HCT116 (cell line): ENCODE results near the gene KCNG1. TPM values are rescaled to one million over a fixed set of nuclear protein-coding genes. Genes with fewer than 3 reads are reported as not detected.
A peak's percentile ranks its signal among the peaks of the same experiment; 100 is the strongest.

Experiments used
- ATAC-seq: fragments of 200-7000 bp; cut with Tn5 transposase; 2 replicates; pipeline ENCODE4 v1.9.1; 2020; ENCODE audit warnings: mild to moderate bottlenecking, moderate library complexity
- BruUV-seq: library from RNA; stranded (reverse); fragments of 400-500 nt; replicated peaks from 2 replicates; lab custom pipeline; 2021; lab: Mats Ljungman, UMichigan
- CTCF ChIA-PET: fragments of 300-600 bp; sonication (Branson Sonifier 250); formaldehyde crosslinking; loops from one replicate; lab custom pipeline; 2021; ENCODE audit warnings: antibody characterized with exemption; lab: Charles Lee
- POLR2A ChIA-PET: fragments of 300-600, 350-600 bp; sonication (Branson Sonifier 250); formaldehyde crosslinking; loops from one replicate; lab custom pipeline; 2021; ENCODE audit warnings: antibody characterized with exemption; lab: Charles Lee
- RAD21 ChIA-PET, 2 experiments: fragments of 300-600 bp; sonication (Branson Sonifier 250); formaldehyde crosslinking; loops; one replicate each; lab custom pipeline; 2023; ENCODE audit warnings: low total read pairs in 2 of 2; ENCODE audit not compliant: uncharacterized antibody in 2 of 2, unreplicated experiment in 2 of 2, low non-redundant PET in 1 of 2; lab: Charles Lee
- DNase-seq: peaks from one replicate; pipeline ENCODE4 v3.0.0-alpha.2; 2010; ENCODE audit warnings: low read depth, low spot score
- H2AFZ ChIP-seq: fragments of 200-600 bp; shearing (Covaris generic), sonication (generic); 2 replicates; pipeline ENCODE4 v1.6.1; 2017; ENCODE audit warnings: low read depth, mixed run types, mixed read lengths, antibody characterized with exemption, low read length; ENCODE audit not compliant: poor library complexity, severe bottlenecking
- H3K27ac ChIP-seq: 2 replicates; pipeline ENCODE4 v1.5.1; 2012; ENCODE audit warnings: low read depth, low read length
- H3K27me3 ChIP-seq: fragments of 200-600 bp; sonication (generic); 2 replicates; pipeline ENCODE4 v1.6.1; 2016; ENCODE audit warnings: mixed run types, low read length, mixed read lengths; ENCODE audit not compliant: insufficient read depth
- H3K36me3 ChIP-seq, 2 experiments: fragments of 200-500 bp in 1 of 2; fragments of 200-600 bp in 1 of 2; sonication (Bioruptor generic) in 1 of 2; sonication (generic) in 1 of 2; 2 replicates each; pipeline versions ENCODE4 v1.5.1 to v1.6.1; 2014 to 2016; ENCODE audit warnings: low read length in 2 of 2, inconsistent platforms in 1 of 2, mixed read lengths in 1 of 2, mixed run types in 1 of 2; ENCODE audit not compliant: insufficient read depth in 2 of 2, control insufficient read depth in 1 of 2
- H3K4me1 ChIP-seq, 2 experiments: fragments of 200-600 bp in 1 of 2; sonication (generic) in 1 of 2; 2 replicates each; pipeline versions ENCODE4 v1.5.1 to v1.6.1; 2012 to 2017; ENCODE audit warnings: low read length in 2 of 2, inconsistent platforms in 1 of 2, mild to moderate bottlenecking in 1 of 2, mixed read lengths in 1 of 2, mixed run types in 1 of 2, moderate library complexity in 1 of 2; ENCODE audit not compliant: insufficient read depth in 2 of 2, control insufficient read depth in 1 of 2
- H3K4me2 ChIP-seq: fragments of 200-600 bp; sonication (generic); 2 replicates; pipeline ENCODE4 v1.6.1; 2017; ENCODE audit warnings: mixed run types, low read length, mixed read lengths
- H3K4me3 ChIP-seq, 2 experiments: fragments of 200-600 bp in 1 of 2; sonication (generic) in 1 of 2; replicated peaks in 1 of 2; 2 replicates each; pipeline ENCODE4 v1.5.1; 2011 to 2016; ENCODE audit warnings: low read length in 2 of 2, control low read depth in 1 of 2, low read depth in 1 of 2, mild to moderate bottlenecking in 1 of 2, mixed read lengths in 1 of 2, mixed run types in 1 of 2
- H3K79me2 ChIP-seq: fragments of 200-600 bp; sonication (generic); 2 replicates; pipeline ENCODE4 v1.6.1; 2017; ENCODE audit warnings: mild to moderate bottlenecking, mixed run types, low read length, moderate library complexity, mixed read lengths; ENCODE audit not compliant: insufficient read depth
- H3K9ac ChIP-seq: fragments of 200-600 bp; sonication (generic); 2 replicates; pipeline ENCODE4 v1.6.1; 2016; ENCODE audit warnings: low read length, mixed read lengths
- H3K9me2 ChIP-seq: fragments of 200-600 bp; sonication (generic), shearing (Covaris generic); 2 replicates; pipeline ENCODE4 v1.6.1; 2017; ENCODE audit warnings: mixed run types, mild to moderate bottlenecking, moderate library complexity; ENCODE audit not compliant: insufficient read depth
- H3K9me3 ChIP-seq, 2 experiments: fragments of 200-500 bp in 1 of 2; fragments of 200-600 bp in 1 of 2; sonication (Bioruptor generic) in 1 of 2; sonication (generic) in 1 of 2; 2 replicates each; pipeline ENCODE4 v1.6.1; 2014 to 2017; ENCODE audit warnings: low read length in 2 of 2, mixed read lengths in 2 of 2, inconsistent platforms in 1 of 2, low read depth in 1 of 2, mild to moderate bottlenecking in 1 of 2, mixed run types in 1 of 2, moderate library complexity in 1 of 2; ENCODE audit not compliant: control insufficient read depth in 1 of 2, insufficient read depth in 1 of 2
- H4K20me1 ChIP-seq: fragments of 200-600 bp; sonication (generic), shearing (Covaris generic); 2 replicates; pipeline ENCODE4 v1.6.1; 2017; ENCODE audit warnings: mixed run types, mild to moderate bottlenecking, moderate library complexity; ENCODE audit not compliant: insufficient read depth
- CBX3 ChIP-seq: IDR thresholded peaks from 2 replicates; pipeline ENCODE4 v1.6.1; 2012; ENCODE audit warnings: low read depth
- CEBPB ChIP-seq: IDR thresholded peaks from 2 replicates; pipeline ENCODE4 v1.6.1; 2012; ENCODE audit warnings: low read depth
- ELF1 ChIP-seq: IDR thresholded peaks from 2 replicates; pipeline ENCODE4 v1.6.1; 2012; ENCODE audit warnings: low read depth, borderline replicate concordance
- EZH2 ChIP-seq: fragments of 200-600 bp; sonication (generic); IDR thresholded peaks from 2 replicates; pipeline ENCODE4 v1.6.1; 2017; ENCODE audit warnings: antibody characterized with exemption, mixed run types
- EZH2phosphoT487 ChIP-seq: fragments of 200-600 bp; IDR thresholded peaks from 2 replicates; pipeline ENCODE4 v1.6.1; 2018; ENCODE audit warnings: antibody characterized with exemption, borderline replicate concordance
- FOSL1 ChIP-seq: IDR thresholded peaks from 2 replicates; pipeline ENCODE4 v1.6.1; 2012; ENCODE audit warnings: low read depth
- JUND ChIP-seq: IDR thresholded peaks from 2 replicates; pipeline ENCODE4 v1.6.1; 2012
- POLR2A ChIP-seq: IDR thresholded peaks from 2 replicates; pipeline ENCODE4 v1.7.0; 2011; ENCODE audit warnings: borderline replicate concordance; ENCODE audit not compliant: insufficient read depth, insufficient read length; ENCODE audit errors: extremely low read depth
- POLR2AphosphoS5 ChIP-seq: IDR thresholded peaks from 2 replicates; pipeline ENCODE4 v1.6.1; 2011; ENCODE audit warnings: mild to moderate bottlenecking, low read depth, low read length, moderate library complexity
- SIN3A ChIP-seq: IDR thresholded peaks from 2 replicates; pipeline ENCODE4 v1.6.1; 2012; ENCODE audit warnings: low read depth
- SP1 ChIP-seq: IDR thresholded peaks from 2 replicates; pipeline ENCODE4 v1.6.1; 2012; ENCODE audit warnings: low read depth
- ZFX ChIP-seq: fragments of 450-650 bp; IDR thresholded peaks from 2 replicates; pipeline ENCODE4 v1.6.1; 2017
- ZNF274 ChIP-seq: fragments of 200-500 bp; sonication (Bioruptor generic); IDR thresholded peaks from 2 replicates; pipeline ENCODE4 v1.6.1; 2014; ENCODE audit warnings: mild to moderate bottlenecking, low read depth, low read length, inconsistent platforms
- intact Hi-C: fragments of 100-400 bp; cut with micrococcal nuclease; formaldehyde crosslinking; loops from 2 replicates; pipeline ENCODE4 v1.10.0; 2022
- total RNA-seq: library from RNA; stranded (reverse); gene quantifications from one replicate; pipeline ENCODE4 v1.2.1, GENCODE V29; 2021; ENCODE audit not compliant: unreplicated experiment
- TF ChIP-seq, protein P1 (sequence below): IDR thresholded peaks from 2 replicates; pipeline ENCODE4 v1.6.1; 2012
- TF ChIP-seq, protein P2 (sequence below): IDR thresholded peaks from 2 replicates; pipeline ENCODE4 v1.6.1; 2012
- TF ChIP-seq, protein P3 (sequence below): IDR thresholded peaks from 2 replicates; pipeline ENCODE4 v1.6.1; 2012; ENCODE audit warnings: low read depth

KCNG1 gene
- total RNA-seq, 1 experiment from 2014 or later = 54.6 TPM

DNA sequence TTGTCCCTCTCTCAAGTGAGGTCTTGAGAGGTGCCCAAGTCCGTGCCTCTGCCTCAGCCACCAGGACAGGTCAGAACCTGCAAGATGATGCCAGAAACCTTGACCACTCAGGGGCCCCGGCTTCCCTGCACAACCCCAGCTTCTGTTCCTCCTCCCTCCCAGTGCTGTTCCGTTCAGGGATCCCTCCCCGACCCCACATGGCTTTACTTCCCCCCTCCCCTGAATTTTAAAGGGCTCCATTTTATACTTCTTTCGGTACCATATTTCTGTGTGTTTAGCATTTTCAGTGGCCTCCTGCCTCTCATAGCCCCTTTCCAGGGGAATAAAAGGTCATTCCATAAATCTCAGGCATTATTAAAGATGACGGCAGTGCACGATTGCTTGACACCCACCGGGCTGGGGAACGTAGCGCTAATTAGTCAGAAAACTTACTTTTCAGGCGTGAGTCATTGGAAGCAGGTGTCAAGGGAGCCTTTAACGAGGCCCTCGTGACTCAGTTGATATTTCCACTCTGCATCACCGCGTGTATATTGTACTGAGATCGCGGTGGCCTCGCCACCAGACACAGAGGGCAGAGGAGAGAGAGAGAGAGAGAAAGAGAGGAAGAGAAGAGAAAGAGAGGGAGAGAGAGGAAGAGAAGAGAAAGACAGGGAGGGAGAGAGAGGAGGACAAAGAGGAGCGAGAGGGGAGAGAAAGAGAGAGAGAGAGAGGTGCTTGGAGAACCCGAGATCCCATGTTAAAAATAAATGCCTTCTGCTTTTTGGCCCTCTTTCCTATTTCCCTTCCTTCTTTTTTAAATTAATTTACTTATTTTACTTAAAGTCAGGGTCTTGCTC lies 21.3 kb downstream of the KCNG1 start:
- H3K4me3 ChIP-seq = no peak overlapping the region
- H3K4me1 ChIP-seq = no peaks in the 10 kb centered on the region
- DNase-seq (no peak), ATAC-seq (no peak)
- no peaks in the 10 kb centered on the region for H4K20me1 ChIP-seq
- no peaks in the 10 kb centered on the region for H3K9me3 ChIP-seq
- no peak overlapping the region for H3K27ac ChIP-seq
- no peak overlapping the region for H3K4me2 ChIP-seq
- H3K9me2 ChIP-seq = no peaks in the 10 kb centered on the region
- intact Hi-C loops = no loop called here
- no peak overlapping the region for H3K9ac ChIP-seq
- H2AFZ ChIP-seq = no peak overlapping the region
- RAD21 ChIA-PET = no interaction called here
- no peaks in the 10 kb centered on the region for H3K79me2 ChIP-seq
- TSS peak; percentile 33 for BruUV-seq
- TF ChIP-seq FOSL1 (no peak), SIN3A (no peak), POLR2A (no peak)
- TF ChIP-seq, protein P1, sequence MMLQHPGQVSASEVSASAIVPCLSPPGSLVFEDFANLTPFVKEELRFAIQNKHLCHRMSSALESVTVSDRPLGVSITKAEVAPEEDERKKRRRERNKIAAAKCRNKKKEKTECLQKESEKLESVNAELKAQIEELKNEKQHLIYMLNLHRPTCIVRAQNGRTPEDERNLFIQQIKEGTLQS = no peak
- TF ChIP-seq, protein P2, sequence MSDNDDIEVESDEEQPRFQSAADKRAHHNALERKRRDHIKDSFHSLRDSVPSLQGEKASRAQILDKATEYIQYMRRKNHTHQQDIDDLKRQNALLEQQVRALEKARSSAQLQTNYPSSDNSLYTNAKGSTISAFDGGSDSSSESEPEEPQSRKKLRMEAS = no peak
- H3K27me3 ChIP-seq = peaks cover 8% of the 10 kb centered on the region; the same call in 1 of the 2 replicates
- H3K36me3 ChIP-seq = no peaks in the 10 kb centered on the region; a peak in 2 of 4 replicates
- POLR2A ChIA-PET = no interaction called here
- CTCF ChIA-PET = interaction anchor here (1.0 to 1.1 kb wide), 2 partner anchors 8 to 338 kb away, joined by 3 to 5 read pairs; no protein-coding TSS in a partner anchor

DNA sequence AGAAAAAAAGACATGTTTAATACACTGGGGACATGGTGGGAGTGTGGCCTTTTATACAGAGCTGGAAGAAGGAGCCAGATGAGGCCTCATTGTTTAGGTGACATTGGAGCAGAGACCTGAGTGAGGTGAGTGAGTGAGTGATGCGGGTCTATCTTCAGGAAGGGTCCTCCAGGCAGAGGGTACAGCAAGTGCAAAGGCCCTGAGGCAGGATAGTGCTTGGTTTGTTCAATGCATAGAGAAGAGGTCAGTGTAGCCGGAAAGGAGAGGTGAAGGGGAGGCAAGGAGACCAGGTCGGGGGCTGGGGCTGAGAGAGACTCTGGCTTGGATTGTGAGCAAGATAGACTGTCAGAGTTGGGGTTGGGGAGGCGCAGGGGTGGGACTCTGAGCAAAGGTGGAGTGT lies 23.6 kb downstream of the KCNG1 start:
- Histone ChIP-seq H3K4me1 (no peaks in the 10 kb centered on the region), H3K4me3 (no peak overlapping the region), H2AFZ (no peak overlapping the region), H3K9me2 (no peaks in the 10 kb centered on the region), H3K79me2 (no peaks in the 10 kb centered on the region), H3K27me3 (peaks cover 8% of the 10 kb centered on the region; the same call in 1 of the 2 replicates), H3K9ac (no peak overlapping the region), H3K36me3 (no peaks in the 10 kb centered on the region), H3K9me3 (no peaks in the 10 kb centered on the region), H4K20me1 (no peaks in the 10 kb centered on the region), H3K4me2 (no peak overlapping the region), H3K27ac (no peak overlapping the region)
- no peak for ATAC-seq
- intact Hi-C loops = no loop called here
- TF ChIP-seq, protein P3, sequence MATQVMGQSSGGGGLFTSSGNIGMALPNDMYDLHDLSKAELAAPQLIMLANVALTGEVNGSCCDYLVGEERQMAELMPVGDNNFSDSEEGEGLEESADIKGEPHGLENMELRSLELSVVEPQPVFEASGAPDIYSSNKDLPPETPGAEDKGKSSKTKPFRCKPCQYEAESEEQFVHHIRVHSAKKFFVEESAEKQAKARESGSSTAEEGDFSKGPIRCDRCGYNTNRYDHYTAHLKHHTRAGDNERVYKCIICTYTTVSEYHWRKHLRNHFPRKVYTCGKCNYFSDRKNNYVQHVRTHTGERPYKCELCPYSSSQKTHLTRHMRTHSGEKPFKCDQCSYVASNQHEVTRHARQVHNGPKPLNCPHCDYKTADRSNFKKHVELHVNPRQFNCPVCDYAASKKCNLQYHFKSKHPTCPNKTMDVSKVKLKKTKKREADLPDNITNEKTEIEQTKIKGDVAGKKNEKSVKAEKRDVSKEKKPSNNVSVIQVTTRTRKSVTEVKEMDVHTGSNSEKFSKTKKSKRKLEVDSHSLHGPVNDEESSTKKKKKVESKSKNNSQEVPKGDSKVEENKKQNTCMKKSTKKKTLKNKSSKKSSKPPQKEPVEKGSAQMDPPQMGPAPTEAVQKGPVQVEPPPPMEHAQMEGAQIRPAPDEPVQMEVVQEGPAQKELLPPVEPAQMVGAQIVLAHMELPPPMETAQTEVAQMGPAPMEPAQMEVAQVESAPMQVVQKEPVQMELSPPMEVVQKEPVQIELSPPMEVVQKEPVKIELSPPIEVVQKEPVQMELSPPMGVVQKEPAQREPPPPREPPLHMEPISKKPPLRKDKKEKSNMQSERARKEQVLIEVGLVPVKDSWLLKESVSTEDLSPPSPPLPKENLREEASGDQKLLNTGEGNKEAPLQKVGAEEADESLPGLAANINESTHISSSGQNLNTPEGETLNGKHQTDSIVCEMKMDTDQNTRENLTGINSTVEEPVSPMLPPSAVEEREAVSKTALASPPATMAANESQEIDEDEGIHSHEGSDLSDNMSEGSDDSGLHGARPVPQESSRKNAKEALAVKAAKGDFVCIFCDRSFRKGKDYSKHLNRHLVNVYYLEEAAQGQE = no peak
- TF ChIP-seq ELF1 (no peak), JUND (no peak), ZNF274 (no peak), POLR2AphosphoS5 (no peak), SIN3A (no peak), ZFX (no peak), SP1 (no peak), CBX3 (no peak), CEBPB (no peak), EZH2 (no peak), EZH2phosphoT487 (no peak)
- BruUV-seq = no TSS peak
- ChIA-PET POLR2A (no interaction called here), CTCF (no interaction called here), RAD21 (interaction anchor here in 1 of 2 experiments (1.7 kb wide), 1 partner anchor 12 kb away, joined by 3 read pairs; no protein-coding TSS in a partner anchor)
- no peak for DNase-seq
